Natural killer cell (primary cell): ENCODE data around the gene AGO1. TPM values are rescaled to one million over a fixed set of nuclear protein-coding genes. Genes with fewer than 3 reads are reported as not detected.
"Not testable (repeated sequence)": the region's sequence is repeated elsewhere in the genome, so short reads cannot be mapped to it uniquely, and the experiment has no call there.

Source experiments
- ATAC-seq, 3 donors: fragments of 150-1000 bp in 2 of 3; fragments of 200-7000 bp in 1 of 3; cut with Tn5 transposase; 1 replicate in 1 of 3; 2 replicates in 2 of 3; pipeline ENCODE4 v1.10.0; 2021; ENCODE audit warnings: mild to moderate bottlenecking in 2 of 3, moderate library complexity in 2 of 3
- DNase-seq, 2 donors: peaks; one replicate each; pipeline versions ENCODE4 v3.0.0 to v3.0.0-alpha.2; 2013 to 2021; ENCODE audit warnings: mixed read lengths in 1 of 2
- H3K27ac ChIP-seq: one replicate; pipeline ENCODE4 v1.5.1; 2013; ENCODE audit warnings: mild to moderate bottlenecking, low read length
- H3K27me3 ChIP-seq: one replicate; pipeline ENCODE4 v1.6.1; 2013; ENCODE audit warnings: low read length; ENCODE audit not compliant: control insufficient read depth, insufficient read depth
- H3K36me3 ChIP-seq: one replicate; pipeline ENCODE4 v1.6.1; 2013; ENCODE audit warnings: low read length; ENCODE audit not compliant: control insufficient read depth, insufficient read depth
- H3K4me1 ChIP-seq: one replicate; pipeline ENCODE4 v1.6.1; 2013; ENCODE audit warnings: low read length; ENCODE audit not compliant: control insufficient read depth, insufficient read depth
- H3K4me3 ChIP-seq: one replicate; pipeline ENCODE4 v1.5.1; 2013; ENCODE audit warnings: low read length
- H3K9me3 ChIP-seq: one replicate; pipeline ENCODE4 v1.6.1; 2013; ENCODE audit warnings: low read length; ENCODE audit not compliant: control insufficient read depth, insufficient read depth
- H3K27ac Mint-ChIP-seq, 2 donors: one replicate each; pipeline ENCODE4 v1.8.0; 2022; ENCODE audit warnings: mild to moderate bottlenecking in 2 of 2, mixed read lengths in 2 of 2, moderate library complexity in 1 of 2
- H3K27me3 Mint-ChIP-seq, 2 donors: one replicate each; pipeline ENCODE4 v1.8.0; 2022; ENCODE audit warnings: low read depth in 2 of 2, mixed read lengths in 2 of 2
- H3K36me3 Mint-ChIP-seq: one replicate; pipeline ENCODE4 v1.8.0; 2022; ENCODE audit warnings: mixed read lengths
- H3K4me1 Mint-ChIP-seq, 2 donors: one replicate each; pipeline ENCODE4 v1.8.0; 2022; ENCODE audit warnings: mixed read lengths in 2 of 2
- H3K4me3 Mint-ChIP-seq: one replicate; pipeline ENCODE4 v1.8.0; 2022; ENCODE audit warnings: mild to moderate bottlenecking, moderate library complexity, mixed read lengths
- H3K9me3 Mint-ChIP-seq, 2 donors: one replicate each; pipeline ENCODE4 v1.8.0; 2022; ENCODE audit warnings: mixed read lengths in 2 of 2
- WGBS: methylation state at CpG from one replicate; pipeline ENCODE4 v1.1.7; 2013; ENCODE audit warnings: missing lambda C conversion rate; ENCODE audit not compliant: insufficient coverage; 5-methylcytosine and 5-hydroxymethylcytosine counted together
- intact Hi-C: fragments of 100-400 bp; cut with micrococcal nuclease; formaldehyde crosslinking; loops from one replicate; pipeline ENCODE4 v1.14.2; 2022
- total RNA-seq, 4 donors: library from RNA; stranded (reverse); fragments of 120-200 nt in 1 of 4; gene quantifications; one replicate each; pipeline versions ENCODE4 v1.2.3 to v1.2.4, GENCODE V29; 2013 to 2022
- TF ChIP-seq, protein P1 (sequence below): fragments of 200-600 bp; IDR thresholded peaks from one replicate; pipeline ENCODE4 v1.8.0; 2022; ENCODE audit warnings: antibody characterized with exemption

Gene AGO1
- total RNA-seq, 3 donors from 2014 or later (not counting 1 experiment from before 2014, with no cell fraction given): 30.1 to 34.5 (median 34.3) TPM

DNA sequence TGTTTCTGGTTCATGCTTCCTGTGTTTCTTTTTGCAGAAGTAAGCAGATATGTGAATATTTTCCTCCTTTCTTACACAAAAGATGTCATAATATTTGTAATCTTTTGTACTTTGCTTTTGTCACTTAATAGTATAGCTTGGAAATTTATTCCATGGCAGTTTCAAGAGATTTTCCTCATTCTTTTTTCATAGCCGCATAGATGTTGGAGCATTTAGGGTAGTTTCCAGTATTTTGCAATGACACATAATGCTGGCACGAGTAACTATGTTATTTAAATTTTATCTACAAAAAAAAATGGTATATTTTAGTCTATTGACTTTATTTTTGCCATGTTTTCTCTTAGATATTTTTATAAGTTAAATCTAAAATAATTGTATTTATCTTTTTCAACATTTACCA, 88.6 kb downstream of the AGO1 start:
- Histone ChIP-seq H3K4me3 (no peak overlapping the region), H3K27me3 (no peaks in the 10 kb centered on the region), H3K9me3 (no peaks in the 10 kb centered on the region), H3K4me1 (no peaks in the 10 kb centered on the region), H3K36me3 (peaks cover 29% of the 10 kb centered on the region), H3K27ac (no peak overlapping the region)
- DNase-seq: no peak
- H3K27ac Mint-ChIP-seq: no peak overlapping the region
- H3K36me3 Mint-ChIP-seq: peaks cover 23% of the 10 kb centered on the region
- H3K27me3 Mint-ChIP-seq: no peaks in the 10 kb centered on the region
- TF ChIP-seq, protein P1, sequence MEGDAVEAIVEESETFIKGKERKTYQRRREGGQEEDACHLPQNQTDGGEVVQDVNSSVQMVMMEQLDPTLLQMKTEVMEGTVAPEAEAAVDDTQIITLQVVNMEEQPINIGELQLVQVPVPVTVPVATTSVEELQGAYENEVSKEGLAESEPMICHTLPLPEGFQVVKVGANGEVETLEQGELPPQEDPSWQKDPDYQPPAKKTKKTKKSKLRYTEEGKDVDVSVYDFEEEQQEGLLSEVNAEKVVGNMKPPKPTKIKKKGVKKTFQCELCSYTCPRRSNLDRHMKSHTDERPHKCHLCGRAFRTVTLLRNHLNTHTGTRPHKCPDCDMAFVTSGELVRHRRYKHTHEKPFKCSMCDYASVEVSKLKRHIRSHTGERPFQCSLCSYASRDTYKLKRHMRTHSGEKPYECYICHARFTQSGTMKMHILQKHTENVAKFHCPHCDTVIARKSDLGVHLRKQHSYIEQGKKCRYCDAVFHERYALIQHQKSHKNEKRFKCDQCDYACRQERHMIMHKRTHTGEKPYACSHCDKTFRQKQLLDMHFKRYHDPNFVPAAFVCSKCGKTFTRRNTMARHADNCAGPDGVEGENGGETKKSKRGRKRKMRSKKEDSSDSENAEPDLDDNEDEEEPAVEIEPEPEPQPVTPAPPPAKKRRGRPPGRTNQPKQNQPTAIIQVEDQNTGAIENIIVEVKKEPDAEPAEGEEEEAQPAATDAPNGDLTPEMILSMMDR: no peak
- ATAC-seq: no peak
- H3K9me3 Mint-ChIP-seq: no peaks in the 10 kb centered on the region
- no peak overlapping the region for H3K4me3 Mint-ChIP-seq
- no CpG with 5 or more reads among the region's 2 CpGs for WGBS
- intact Hi-C loops: no loop called here
- H3K4me1 Mint-ChIP-seq: peaks cover 10 to 12% of the 10 kb centered on the region in 2 donors

DNA sequence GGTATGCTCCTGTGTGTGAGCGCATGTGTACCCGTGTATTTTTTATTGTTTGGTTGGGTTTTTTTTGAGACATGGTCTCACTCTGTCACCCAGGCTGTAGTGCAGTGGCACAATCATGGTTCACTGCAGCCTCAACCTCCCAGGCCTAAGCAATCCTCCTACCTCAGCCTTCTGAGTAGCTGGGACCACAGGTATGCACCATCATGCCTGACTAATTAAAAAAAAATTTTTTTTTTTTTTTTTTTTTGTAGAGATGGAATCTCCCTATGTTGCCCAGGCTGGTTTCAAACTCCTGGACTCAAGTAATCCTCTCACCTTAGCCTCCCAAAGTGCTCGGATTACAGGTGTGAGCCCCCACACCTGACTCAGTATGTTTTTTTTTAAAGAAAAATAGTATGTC, 89.6 kb downstream of the AGO1 start:
- H3K27ac Mint-ChIP-seq, H3K27ac ChIP-seq, H3K9me3 ChIP-seq, H3K4me3 Mint-ChIP-seq, H3K4me3 ChIP-seq, H3K27me3 ChIP-seq, DNase-seq, intact Hi-C loops, H3K27me3 Mint-ChIP-seq, H3K4me1 ChIP-seq, H3K9me3 Mint-ChIP-seq, ATAC-seq: not testable (repeated sequence)
- H3K36me3 Mint-ChIP-seq: peaks cover 23% of the 10 kb centered on the region
- peaks cover 29% of the 10 kb centered on the region for H3K36me3 ChIP-seq
- WGBS: 100% methylated on average over 2 of the region's 3 CpGs
- H3K4me1 Mint-ChIP-seq: peaks cover 10 to 12% of the 10 kb centered on the region in 2 donors

DNA sequence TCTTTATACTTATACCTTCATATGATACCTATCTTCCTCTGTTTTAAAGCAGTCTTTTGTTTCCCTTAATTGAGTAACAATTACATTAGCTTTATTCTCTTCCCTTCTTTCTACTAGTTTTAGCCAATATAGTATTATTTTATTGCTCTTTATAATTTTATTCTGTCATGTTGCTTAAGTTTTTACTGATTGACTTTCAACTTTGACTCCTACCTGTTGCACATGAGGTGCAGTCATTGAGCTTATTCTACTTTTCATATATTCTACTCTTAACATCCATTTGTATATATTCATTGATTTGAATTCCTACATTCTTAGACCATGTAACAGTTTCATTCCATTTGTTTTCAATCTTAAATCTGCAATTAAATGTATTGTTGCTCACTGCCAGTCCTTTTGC, 97.1 kb downstream of the AGO1 start:
- Mint-ChIP-seq H3K27me3 (no peaks in the 10 kb centered on the region), H3K36me3 (peaks cover 7% of the 10 kb centered on the region), H3K9me3 (no peaks in the 10 kb centered on the region), H3K4me1 (no peaks in the 10 kb centered on the region), H3K4me3 (no peak overlapping the region), H3K27ac (no peak overlapping the region)
- Histone ChIP-seq H3K4me3 (no peak overlapping the region), H3K9me3 (no peaks in the 10 kb centered on the region), H3K27ac (no peak overlapping the region), H3K36me3 (peaks cover 30% of the 10 kb centered on the region), H3K27me3 (no peaks in the 10 kb centered on the region), H3K4me1 (no peaks in the 10 kb centered on the region)
- TF ChIP-seq, protein P1: no peak
- ATAC-seq (no peak), DNase-seq (no peak)
- intact Hi-C loops: no loop called here

Other genes starting within 250 kb of the AGO1 start
- 10 to 100 TPM; 37.0 to 45.0 (median 37.3) TPM for gene PSMB2, start 241.7 kb upstream of the AGO1 start, total RNA-seq
- gene C1orf216, start 164.3 kb upstream of the AGO1 start, total RNA-seq: 10 to 100 TPM in 2 of 3 donors, 1 to 10 TPM in 1; 8.0 to 14.1 (median 13.0) TPM
- 1 to 10 TPM; 1.9 to 4.9 (median 2.4) TPM for gene CLSPN, start 113.2 kb upstream of the AGO1 start, total RNA-seq
- 10 to 100 TPM; 21.8 to 32.0 (median 31.7) TPM for gene AGO4, start 75.2 kb upstream of the AGO1 start, total RNA-seq
- 10 to 100 TPM; 36.5 to 49.6 (median 49.0) TPM for gene AGO3, start 47.9 kb downstream of the AGO1 start, total RNA-seq
- gene TEKT2, start 200.9 kb downstream of the AGO1 start, total RNA-seq: under 1 TPM in 2 of 3 donors, not detected in 1; 0.24 to 0.35 TPM
- gene ADPRS, start 205.7 kb downstream of the AGO1 start, total RNA-seq: 10 to 100 TPM in 2 of 3 donors, 1 to 10 TPM in 1; 9.6 to 15.9 (median 12.4) TPM
- under 1 TPM; 0.09 to 0.20 (median 0.14) TPM for gene COL8A2, start 242.0 kb downstream of the AGO1 start, total RNA-seq